Astrocyte of the spinal cord (primary cell): ENCODE measurements around the gene EPS8L2.

Experiments used
- DNase-seq: peaks from one replicate; pipeline ENCODE4 v3.0.0; 2011; ENCODE audit warnings: low read depth, low spot score
- H3K4me3 ChIP-seq: 2 replicates; pipeline ENCODE4 v1.5.1; 2011; ENCODE audit warnings: low read depth, mild to moderate bottlenecking, low read length, moderate library complexity
- in situ Hi-C: cut with HindIII; loops from 2 replicates; pipeline ENCODE4 v1.10.0; 2017; ENCODE audit warnings: low sequenced_read_pairs
- TF ChIP-seq, protein P1 (sequence below): IDR thresholded peaks from 2 replicates; pipeline ENCODE4 v1.5.1; 2012; ENCODE audit warnings: low read depth, mild to moderate bottlenecking, low read length, inconsistent platforms

Gene EPS8L2

DNA sequence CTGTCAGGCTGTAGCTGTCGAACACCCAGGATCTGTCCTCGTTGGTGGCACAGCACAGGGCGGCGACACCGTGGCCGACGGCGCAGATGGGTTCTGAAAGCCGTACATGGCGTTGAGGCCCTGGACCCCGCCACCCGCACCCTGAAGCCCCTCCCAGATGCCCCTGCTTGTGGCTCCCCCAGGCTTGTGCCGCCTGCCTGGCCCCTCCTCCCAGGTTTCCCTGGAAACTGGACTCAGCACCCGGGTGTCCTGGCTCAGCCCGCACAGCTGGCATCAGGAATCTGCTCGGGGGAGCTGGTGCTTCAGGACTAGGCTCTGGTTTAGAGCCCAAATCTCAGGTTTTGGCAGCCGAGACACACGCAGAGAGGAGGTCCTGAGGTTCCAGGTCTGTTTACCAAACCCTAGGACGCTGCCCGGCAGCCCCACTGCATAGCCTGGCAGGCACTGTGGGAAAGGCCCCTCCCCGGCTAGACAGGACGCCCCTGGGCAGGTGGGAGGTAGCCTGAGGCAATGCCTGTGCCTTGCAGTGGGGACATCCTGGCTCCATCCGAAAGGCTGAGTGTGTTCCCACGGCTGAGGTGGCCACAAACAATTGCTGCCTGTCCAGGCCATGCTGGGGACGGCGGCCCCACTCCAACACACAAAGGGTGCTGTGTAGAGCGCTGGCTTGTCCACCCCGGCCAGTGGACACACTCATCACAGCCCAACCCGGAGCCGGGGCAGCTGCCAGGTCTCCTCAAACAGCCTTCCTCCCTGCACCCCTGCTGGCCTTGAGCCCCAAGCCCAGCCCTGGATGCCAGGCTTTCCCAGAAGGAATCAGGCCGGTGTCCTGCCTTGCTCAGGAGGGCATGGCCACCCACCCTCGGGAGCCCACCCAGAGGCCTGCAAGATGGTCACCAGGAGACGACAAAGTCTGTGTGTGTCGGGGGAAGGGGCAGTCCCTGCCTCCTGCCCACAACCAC, 66.7 kb downstream of the EPS8L2 start:
- no peak overlapping the region for H3K4me3 ChIP-seq

DNA sequence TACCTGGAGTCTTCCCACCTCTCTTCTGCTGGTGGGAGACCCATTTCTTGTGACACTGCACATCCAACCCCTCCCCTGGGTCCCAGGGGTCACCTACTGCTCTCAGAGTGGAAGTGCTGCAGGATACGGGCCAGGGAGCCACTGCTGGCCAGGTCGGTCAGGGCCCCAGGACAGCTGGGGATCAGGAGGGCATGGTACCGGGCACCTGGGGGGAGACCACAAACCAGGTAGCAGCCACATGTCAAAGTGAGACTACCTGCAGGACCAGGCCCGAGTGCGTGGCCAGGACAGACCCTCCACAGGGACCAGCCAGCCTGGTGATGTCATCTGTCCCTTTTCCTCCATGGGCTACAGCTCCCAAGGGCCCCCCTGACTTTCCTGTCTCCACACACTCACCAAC, 67.4 kb downstream of the EPS8L2 start:
- in situ Hi-C loops, result no loop called here
- no peak for DNase-seq
- no peak overlapping the region for H3K4me3 ChIP-seq
- TF ChIP-seq, protein P1, sequence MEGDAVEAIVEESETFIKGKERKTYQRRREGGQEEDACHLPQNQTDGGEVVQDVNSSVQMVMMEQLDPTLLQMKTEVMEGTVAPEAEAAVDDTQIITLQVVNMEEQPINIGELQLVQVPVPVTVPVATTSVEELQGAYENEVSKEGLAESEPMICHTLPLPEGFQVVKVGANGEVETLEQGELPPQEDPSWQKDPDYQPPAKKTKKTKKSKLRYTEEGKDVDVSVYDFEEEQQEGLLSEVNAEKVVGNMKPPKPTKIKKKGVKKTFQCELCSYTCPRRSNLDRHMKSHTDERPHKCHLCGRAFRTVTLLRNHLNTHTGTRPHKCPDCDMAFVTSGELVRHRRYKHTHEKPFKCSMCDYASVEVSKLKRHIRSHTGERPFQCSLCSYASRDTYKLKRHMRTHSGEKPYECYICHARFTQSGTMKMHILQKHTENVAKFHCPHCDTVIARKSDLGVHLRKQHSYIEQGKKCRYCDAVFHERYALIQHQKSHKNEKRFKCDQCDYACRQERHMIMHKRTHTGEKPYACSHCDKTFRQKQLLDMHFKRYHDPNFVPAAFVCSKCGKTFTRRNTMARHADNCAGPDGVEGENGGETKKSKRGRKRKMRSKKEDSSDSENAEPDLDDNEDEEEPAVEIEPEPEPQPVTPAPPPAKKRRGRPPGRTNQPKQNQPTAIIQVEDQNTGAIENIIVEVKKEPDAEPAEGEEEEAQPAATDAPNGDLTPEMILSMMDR, result no peak

More for the DNA sequence above, 66.7 kb downstream of the EPS8L2 start:
- TF ChIP-seq, protein P1, result no peak
- DNase-seq, result no peak
- in situ Hi-C loops, result no loop called here

DNA sequence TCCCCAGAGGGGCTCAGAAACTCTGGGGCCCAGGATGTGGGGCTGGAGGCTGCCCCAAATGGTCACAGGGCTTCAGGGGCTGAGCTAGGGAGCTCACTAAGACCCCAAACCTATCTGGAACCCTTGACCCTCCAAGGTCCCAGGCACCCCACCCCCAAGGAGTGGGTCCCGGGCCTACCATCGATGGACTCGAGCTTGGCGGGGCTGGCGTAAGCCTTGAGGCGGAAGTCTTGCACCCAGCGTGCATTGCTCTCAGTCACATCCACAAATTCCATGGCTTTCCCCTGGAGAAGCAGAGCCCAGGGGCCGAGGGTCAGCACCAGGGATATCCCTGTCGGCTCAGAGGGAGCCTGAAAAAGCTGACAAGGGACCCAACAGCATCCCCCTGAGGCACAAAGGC, 67.8 kb downstream of the EPS8L2 start:
- TF ChIP-seq, protein P1, result no peak
- in situ Hi-C loops, result no loop called here
- no peak overlapping the region for H3K4me3 ChIP-seq
- DNase-seq, result no peak

DNA sequence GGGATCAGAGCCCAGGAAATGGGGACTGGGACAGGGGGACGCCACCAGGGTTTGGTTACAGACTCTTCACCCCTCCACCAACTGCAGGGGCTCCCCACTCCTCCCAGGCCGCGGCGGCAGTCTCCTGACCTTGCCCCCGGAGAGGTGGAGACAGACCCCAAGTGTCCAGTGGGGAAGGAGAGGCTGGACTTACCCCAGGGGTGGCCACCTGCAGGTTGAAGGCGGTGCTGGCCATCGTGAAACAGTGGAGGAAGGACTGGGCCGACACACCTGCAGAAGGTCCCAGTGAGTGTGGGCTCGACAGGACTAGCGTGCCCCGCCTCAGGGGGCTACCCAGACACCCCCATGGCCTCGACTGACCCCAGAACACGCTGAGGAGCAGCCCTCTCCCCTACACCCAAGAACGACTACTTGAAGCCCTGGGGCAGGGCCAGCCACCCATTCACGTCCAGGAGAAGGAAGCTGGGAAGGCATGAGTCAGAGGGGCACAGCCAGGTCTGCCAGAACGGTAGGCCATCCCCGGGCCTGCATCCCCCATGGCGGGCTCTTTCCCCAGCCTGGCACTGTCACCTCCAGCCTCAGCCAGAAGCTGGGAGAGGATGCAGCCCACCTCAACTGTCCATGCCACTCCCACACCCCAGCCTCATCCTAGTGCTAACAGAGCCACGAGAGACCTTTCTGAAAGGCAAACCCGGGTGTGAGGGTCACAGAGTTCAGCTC, 69.0 kb downstream of the EPS8L2 start:
- peak; percentile 39 for DNase-seq
- H3K4me3 ChIP-seq, result peak overlapping the region; percentile 12
- in situ Hi-C loops, result no loop called here
- TF ChIP-seq, protein P1, result no peak

DNA sequence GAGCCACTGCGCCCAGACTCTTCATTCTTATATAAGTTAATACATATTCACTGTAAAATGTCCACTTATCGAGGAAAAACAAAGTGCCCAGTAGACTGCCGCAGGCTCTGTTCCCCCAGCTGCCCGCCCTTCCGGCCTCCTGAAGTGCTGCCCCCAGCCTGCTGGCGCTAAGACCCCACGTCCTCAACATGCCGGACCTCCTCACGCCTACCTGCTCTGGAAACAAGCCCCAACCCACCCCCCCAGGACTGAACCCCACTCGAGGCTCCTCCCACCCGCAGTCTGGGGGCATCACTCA, 70.2 kb downstream of the EPS8L2 start:
- TF ChIP-seq, protein P1, result no peak
- DNase-seq, result no peak
- in situ Hi-C loops, result no loop called here
- H3K4me3 ChIP-seq, result peak overlapping the region; percentile 77

DNA sequence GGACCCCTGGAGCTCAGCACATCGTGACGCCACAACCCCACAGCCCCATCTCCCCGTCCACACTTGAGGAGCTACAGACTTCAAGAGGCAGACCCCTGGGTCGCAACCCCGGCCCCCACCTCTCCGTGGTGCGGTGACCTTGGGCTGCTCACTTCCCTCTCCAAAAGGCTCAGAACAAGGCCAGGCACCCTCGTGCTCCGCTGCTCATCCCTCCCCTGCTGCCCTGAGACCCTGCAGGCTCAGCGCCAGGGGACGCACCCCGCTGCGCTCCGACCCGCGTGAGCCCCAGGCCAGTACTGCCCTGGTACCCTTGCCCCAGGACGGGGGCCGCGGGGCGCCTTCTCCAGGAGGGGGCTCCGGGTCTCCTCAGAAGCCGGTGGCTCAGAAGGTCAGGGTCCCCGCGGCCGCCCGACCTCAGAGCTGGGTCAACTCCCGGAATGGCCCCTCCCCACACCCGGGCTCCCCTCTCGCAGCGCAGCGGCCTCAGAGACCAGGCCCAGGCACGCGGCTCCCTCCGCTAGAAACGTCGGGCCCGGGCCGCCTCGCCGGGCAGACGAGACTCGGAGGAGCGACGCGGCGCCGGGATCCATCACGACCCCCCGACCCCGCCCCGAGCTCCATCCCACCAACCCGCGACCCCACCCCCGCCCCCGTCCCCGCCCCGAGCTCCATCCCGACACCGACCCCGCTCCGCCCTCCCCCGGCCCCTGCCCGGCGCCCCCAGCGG, 70.7 kb downstream of the EPS8L2 start:
- H3K4me3 ChIP-seq, result peak overlapping the region; percentile 77
- no peak for DNase-seq
- in situ Hi-C loops, result no loop called here
- TF ChIP-seq, protein P1, result no peak
